Endothelial cell of umbilical vein (primary cell): ENCODE data around the gene TMEM253.

ENCODE experiments used
- POLR2A ChIP-seq: IDR thresholded peaks from 2 replicates; pipeline ENCODE4 v1.6.1; 2012; ENCODE audit warnings: low read depth, mild to moderate bottlenecking, control low read depth, low read length
- POLR2AphosphoS5 ChIP-seq: IDR thresholded peaks from 2 replicates; pipeline ENCODE4 v1.6.1; 2012; ENCODE audit warnings: low read depth, mild to moderate bottlenecking, control low read depth, low read length, moderate library complexity; ENCODE audit not compliant: insufficient read depth
- TF ChIP-seq, protein P1 (sequence below), 2 donors: IDR thresholded peaks; 1 replicate in 1 of 2; 2 replicates in 1 of 2; pipeline ENCODE4 v1.5.1; 2011; ENCODE audit warnings: low read length in 2 of 2, mild to moderate bottlenecking in 2 of 2, moderate library complexity in 2 of 2, control low read depth in 1 of 2, inconsistent platforms in 1 of 2, low read depth in 1 of 2; ENCODE audit not compliant: insufficient read depth in 1 of 2; ENCODE audit errors: extremely low read depth in 1 of 2
- TF ChIP-seq, protein P2 (sequence below): IDR thresholded peaks from 2 replicates; pipeline ENCODE4 v1.6.1; 2011; ENCODE audit not compliant: insufficient read depth, insufficient read length

- TF ChIP-seq, protein P1, sequence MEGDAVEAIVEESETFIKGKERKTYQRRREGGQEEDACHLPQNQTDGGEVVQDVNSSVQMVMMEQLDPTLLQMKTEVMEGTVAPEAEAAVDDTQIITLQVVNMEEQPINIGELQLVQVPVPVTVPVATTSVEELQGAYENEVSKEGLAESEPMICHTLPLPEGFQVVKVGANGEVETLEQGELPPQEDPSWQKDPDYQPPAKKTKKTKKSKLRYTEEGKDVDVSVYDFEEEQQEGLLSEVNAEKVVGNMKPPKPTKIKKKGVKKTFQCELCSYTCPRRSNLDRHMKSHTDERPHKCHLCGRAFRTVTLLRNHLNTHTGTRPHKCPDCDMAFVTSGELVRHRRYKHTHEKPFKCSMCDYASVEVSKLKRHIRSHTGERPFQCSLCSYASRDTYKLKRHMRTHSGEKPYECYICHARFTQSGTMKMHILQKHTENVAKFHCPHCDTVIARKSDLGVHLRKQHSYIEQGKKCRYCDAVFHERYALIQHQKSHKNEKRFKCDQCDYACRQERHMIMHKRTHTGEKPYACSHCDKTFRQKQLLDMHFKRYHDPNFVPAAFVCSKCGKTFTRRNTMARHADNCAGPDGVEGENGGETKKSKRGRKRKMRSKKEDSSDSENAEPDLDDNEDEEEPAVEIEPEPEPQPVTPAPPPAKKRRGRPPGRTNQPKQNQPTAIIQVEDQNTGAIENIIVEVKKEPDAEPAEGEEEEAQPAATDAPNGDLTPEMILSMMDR (IDR thresholded peaks at IDR 0.05; ENCODE audit: extremely low read depth in 1 of 2, insufficient read depth in 1 of 2, low read depth in 1 of 2, low read length in 2 of 2) = no peak
- TF ChIP-seq POLR2A (no peak), POLR2AphosphoS5 (no peak)
- TF ChIP-seq, protein P2, sequence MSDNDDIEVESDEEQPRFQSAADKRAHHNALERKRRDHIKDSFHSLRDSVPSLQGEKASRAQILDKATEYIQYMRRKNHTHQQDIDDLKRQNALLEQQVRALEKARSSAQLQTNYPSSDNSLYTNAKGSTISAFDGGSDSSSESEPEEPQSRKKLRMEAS = no peak
Observed at GRCh38 chr14:21109377-21110138, 8.7 kb downstream of the TMEM253 start.
